GM19452 (cell line): ENCODE results near the gene RRP9.
"Not testable (repeated sequence)": the region's sequence is repeated elsewhere in the genome, so short reads cannot be mapped to it uniquely, and the experiment has no call there.

ENCODE experiments used
- ATAC-seq: cut with Tn5 transposase; IDR thresholded peaks from one replicate; pipeline ENCODE4 v1.9.1; 2021; ENCODE audit not compliant: unreplicated experiment

RRP9 gene

DNA sequence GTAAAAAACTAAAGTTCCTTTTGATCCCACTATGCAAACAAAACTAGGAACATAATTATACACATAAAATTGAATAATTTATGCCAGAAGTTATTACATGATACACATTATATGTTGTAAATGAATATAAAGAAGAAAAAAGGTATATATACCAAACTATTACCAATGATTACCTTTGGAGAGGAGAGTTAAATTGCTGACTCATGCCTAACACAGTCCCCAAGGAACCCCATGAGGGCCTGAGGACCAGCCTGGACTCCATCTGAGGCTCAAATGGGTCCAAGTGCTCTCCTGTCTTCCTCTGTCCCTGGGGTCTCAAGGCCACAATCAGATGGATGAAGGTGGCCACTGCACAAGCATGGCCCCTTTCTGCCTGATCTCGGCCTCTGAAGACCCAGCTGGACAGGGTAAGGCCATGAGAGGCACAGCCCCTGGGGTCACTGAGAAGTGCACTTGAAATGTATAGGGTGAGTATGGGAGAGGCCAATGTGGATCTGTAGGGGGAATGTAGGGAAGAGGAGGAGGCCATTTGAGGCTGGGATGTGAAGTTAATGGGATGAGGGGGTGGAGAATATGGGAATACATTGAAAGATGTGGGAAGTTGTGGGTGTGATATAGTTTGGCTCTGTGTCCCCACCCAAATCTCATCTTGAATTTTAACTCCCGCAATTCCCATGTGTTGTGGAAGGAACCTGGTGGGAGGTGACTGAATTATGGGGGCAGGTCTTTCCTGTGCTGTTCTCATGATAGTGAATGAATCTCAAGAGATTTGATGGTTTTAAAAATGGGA is 37.5 kb downstream of the RRP9 start:
- no peak for ATAC-seq

- ATAC-seq, result not testable (repeated sequence)
Measured at GRCh38 chr3:51902361-51902760, 39.3 kb downstream of the RRP9 start.

DNA sequence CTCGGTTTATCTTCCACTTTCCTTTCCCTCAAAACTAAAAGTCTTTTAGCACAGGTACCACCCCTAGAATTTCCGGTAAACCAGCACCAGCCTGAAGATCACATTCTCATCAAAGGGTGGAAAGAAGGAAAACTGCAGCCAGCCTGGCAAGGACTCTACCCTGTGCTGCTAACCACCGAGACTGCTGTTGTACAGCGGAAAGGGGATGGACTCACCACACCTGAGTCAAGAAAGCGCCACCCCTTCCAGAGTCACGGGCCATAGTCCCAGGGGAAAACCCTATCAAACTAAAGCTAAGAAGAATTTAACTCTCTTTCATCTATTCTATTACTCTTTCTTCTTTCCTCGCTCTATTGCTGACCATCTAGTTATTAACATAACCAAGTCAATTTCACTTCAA is 41.7 kb downstream of the RRP9 start:
- ATAC-seq, result not testable (repeated sequence)

GRCh38 chr3:51897391-51897790 is 44.3 kb downstream of the RRP9 start:
- ATAC-seq, result no peak

DNA sequence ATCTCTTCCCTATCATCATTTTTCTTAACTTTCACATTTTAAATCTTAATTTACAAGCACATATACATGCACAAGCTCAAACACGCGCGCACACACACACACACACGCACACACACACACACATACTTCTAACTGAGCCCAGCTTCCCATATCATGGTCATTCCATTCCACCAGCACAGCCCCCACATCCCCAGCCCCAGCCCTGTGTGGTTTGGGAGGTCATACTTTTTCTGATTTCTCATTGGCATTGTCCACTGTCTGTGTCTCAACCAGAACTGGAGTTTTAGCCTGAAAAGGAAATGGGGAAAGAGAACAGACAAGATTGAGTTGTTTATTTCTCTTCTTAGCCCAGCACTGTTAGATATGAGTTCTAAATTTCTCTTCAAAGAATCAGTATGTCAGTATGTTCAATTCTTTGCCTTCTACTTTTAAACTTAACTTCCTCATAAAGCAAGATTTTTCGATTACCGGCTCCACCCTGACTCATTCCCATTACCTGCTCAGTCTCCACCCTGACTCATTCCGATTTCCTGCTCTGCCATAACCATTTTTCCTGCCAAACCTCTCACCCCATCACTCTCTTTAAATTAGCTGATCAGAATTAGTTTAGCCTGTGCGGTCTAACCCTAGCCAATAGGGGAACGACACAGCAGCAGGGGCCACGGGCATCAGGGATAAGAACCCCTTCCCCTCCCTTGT is 44.9 kb downstream of the RRP9 start:
- ATAC-seq, result no peak

- ATAC-seq, result no peak
Measured at GRCh38 chr3:51894939-51895338, 46.8 kb downstream of the RRP9 start.

GRCh38 chr3:51894391-51894790 is 47.3 kb downstream of the RRP9 start:
- no peak for ATAC-seq

DNA sequence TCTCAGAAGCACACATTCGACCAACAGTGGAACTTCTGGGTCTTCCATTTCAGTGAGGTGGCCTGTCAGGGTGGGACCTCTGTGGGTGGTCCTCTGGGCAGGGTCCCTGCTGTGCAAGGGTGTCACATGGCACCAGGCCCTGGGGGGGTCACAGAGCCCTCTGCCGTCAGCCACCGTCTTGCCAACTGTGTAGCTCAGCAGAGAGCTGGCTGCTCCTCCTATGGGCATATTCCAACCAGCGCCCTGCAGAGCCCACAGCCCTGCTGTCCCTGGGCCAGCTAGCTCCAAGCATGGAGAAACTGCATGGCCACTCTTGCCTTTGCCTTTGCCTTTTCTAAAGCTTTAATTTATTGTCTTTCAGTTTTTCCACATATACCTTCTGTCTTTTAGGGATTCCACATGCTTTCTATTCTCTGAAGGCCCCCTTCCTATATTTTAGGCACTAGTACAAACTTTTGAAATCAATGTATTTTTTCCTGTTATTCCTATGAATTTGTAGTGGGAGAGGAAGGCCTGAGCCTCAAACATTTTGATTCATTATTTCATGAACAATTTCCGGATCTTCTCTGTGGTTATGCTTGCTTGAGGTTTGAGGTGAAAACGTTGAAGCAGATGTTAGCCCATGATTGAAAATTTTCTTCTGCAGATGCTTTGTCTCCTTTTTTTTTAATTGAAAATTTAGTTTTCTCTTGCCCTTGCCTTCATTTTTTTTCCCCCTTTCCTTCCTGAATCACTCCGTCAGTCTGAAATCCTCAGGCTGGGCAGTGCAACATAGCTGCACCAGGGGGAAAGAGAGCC is 50.3 kb downstream of the RRP9 start:
- ATAC-seq, result no peak

GRCh38 chr3:51888463-51889105 is 53.1 kb downstream of the RRP9 start:
- no peak for ATAC-seq

GRCh38 chr3:51887620-51888019 is 54.1 kb downstream of the RRP9 start:
- no peak for ATAC-seq

- no peak for ATAC-seq
Measured at GRCh38 chr3:51886447-51886846, 55.3 kb downstream of the RRP9 start.
